ENCODE results near the gene CIART. TPM values are rescaled to one million over a fixed set of nuclear protein-coding genes. Genes with fewer than 3 reads are reported as not detected.

CIART gene
- total RNA-seq, 1 donor from 2014 or later, result 3.9 TPM

DNA sequence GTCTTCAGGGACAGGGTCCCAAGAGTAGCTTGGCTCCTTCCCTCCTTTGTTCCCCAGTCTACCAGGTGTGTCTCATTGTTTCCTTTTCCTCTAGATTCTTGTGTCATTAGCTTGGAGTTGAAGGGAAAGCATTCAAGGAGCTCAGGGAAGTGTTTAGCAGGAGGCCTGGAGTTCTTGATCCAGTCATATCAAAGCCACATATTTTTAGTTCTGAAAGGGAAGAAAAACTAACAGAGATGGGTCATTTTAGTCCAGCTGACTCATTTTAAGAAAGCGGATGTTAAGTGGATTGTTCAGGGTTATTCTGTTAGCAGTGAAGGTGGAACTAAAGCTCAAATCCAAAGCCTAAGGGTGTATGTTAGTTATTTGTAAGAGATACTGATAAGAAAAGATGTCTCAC, 9.0 kb upstream of the CIART start:
- Mint-ChIP-seq H3K27ac (ENCODE audit: unreplicated experiment) (peak overlapping the region; percentile 96), H3K36me3 (ENCODE audit: low read depth) (peaks cover 7% of the 10 kb centered on the region), H3K4me1 (ENCODE audit: low read depth) (peaks cover 32% of the 10 kb centered on the region), H3K4me3 (ENCODE audit: unreplicated experiment) (peak overlapping the region; percentile 76), H3K9me3 (ENCODE audit: low read depth) (no peaks in the 10 kb centered on the region), H3K27me3 (ENCODE audit: low read depth) (no peaks in the 10 kb centered on the region)
- TF ChIP-seq, protein P1, sequence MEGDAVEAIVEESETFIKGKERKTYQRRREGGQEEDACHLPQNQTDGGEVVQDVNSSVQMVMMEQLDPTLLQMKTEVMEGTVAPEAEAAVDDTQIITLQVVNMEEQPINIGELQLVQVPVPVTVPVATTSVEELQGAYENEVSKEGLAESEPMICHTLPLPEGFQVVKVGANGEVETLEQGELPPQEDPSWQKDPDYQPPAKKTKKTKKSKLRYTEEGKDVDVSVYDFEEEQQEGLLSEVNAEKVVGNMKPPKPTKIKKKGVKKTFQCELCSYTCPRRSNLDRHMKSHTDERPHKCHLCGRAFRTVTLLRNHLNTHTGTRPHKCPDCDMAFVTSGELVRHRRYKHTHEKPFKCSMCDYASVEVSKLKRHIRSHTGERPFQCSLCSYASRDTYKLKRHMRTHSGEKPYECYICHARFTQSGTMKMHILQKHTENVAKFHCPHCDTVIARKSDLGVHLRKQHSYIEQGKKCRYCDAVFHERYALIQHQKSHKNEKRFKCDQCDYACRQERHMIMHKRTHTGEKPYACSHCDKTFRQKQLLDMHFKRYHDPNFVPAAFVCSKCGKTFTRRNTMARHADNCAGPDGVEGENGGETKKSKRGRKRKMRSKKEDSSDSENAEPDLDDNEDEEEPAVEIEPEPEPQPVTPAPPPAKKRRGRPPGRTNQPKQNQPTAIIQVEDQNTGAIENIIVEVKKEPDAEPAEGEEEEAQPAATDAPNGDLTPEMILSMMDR (IDR thresholded peaks at IDR 0.05), result no peak
- no peak for DNase-seq (ENCODE audit: low spot score)

DNA sequence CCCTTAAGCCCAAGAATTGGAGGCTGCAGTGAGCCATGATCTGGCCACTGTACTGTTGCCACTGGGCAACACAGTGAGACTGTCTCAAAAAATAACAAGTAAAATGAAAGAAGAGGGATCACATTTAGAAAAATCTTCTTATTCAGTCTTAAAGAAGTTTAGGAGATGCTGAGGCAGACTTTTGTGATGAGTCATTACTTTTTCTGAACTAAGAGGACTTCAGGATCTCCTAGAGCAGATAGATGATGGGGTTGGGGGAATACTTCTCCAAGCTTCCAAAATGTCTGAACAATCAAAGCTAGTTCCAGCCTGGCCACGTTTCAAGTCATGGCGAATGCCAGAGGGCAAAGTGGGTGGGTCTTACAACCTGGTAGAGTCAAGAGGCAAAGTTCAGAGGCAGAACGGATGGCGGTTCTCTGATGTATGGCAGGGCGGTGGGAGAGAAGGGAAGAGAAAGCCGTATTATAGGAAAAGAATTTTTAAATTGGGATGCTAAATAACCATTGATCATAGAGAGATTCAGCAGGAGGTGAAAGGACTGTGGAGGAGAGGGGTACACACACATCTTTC, 2.1 kb upstream of the CIART start:
- no peak for DNase-seq (ENCODE audit: low spot score)
- Mint-ChIP-seq H3K4me1 (ENCODE audit: low read depth) (peaks cover 18% of the 10 kb centered on the region), H3K27ac (ENCODE audit: unreplicated experiment) (peak overlapping the region; percentile 46), H3K27me3 (ENCODE audit: low read depth) (no peaks in the 10 kb centered on the region), H3K36me3 (ENCODE audit: low read depth) (peaks cover 16% of the 10 kb centered on the region), H3K4me3 (ENCODE audit: unreplicated experiment) (no peak overlapping the region), H3K9me3 (ENCODE audit: low read depth) (no peaks in the 10 kb centered on the region)
- TF ChIP-seq, protein P1 (IDR thresholded peaks at IDR 0.05), result no peak

DNA sequence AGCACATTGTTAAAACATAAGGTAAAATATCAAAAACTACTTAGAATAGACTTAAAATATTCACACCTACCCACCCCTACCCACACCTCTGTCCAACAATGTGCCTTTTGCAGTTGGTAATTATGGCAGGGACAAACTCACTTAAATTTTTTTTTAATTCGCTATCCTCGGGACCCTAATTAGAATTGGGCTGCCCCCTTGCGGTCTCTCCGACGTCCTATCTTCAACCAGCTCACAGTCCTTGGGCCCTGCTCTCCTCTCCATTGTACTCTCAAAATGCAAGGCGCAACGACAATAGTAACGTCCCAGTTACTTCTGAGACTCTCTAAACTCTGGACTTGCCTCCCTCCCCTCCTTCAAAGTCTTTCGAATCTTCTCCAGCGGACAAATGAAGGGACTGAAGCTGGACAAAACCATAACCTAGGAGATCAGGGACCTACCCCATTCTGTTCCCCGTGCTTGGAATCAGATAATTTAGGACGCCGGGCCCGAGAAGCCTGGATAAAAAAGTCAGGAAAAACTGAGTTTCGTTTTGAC, 1.1 kb upstream of the CIART start:
- H3K4me3 Mint-ChIP-seq (ENCODE audit: unreplicated experiment), result peak overlapping the region; percentile 79
- TF ChIP-seq, protein P1 (IDR thresholded peaks at IDR 0.05), result peak; percentile 82
- peaks cover 15% of the 10 kb centered on the region for H3K36me3 Mint-ChIP-seq (ENCODE audit: low read depth)

DNA sequence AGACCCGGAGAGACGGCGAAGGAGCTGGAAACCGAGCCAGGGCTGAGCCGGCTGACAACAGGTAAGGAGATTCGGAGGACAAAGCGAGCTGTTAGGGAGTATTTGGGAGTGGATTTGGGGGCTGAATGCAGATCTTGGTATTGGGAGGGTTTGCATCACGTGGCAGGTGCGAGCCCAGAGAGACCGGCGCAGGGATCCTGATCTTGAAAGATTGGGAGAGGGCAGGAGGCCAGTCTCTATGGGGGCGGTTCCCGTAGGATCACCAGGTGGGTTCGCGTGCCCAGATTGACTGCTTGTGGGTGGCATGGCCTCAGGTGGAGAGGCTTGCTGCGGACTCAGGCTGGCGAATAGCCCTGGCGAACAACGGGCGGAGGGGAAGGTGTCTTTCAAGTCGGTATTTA, 204 bp downstream of the CIART start:
- Mint-ChIP-seq H3K27ac (ENCODE audit: unreplicated experiment) (peak overlapping the region; percentile 86), H3K4me1 (ENCODE audit: low read depth) (peaks cover 18% of the 10 kb centered on the region), H3K36me3 (ENCODE audit: low read depth) (peaks cover 19% of the 10 kb centered on the region), H3K9me3 (ENCODE audit: low read depth) (no peaks in the 10 kb centered on the region), H3K4me3 (ENCODE audit: unreplicated experiment) (peak overlapping the region; percentile 79), H3K27me3 (ENCODE audit: low read depth) (no peaks in the 10 kb centered on the region)
- TF ChIP-seq, protein P1 (IDR thresholded peaks at IDR 0.05), result no peak
- DNase-seq (ENCODE audit: low spot score), result no peak

More for the DNA sequence above, 1.1 kb upstream of the CIART start:
- H3K9me3 Mint-ChIP-seq (ENCODE audit: low read depth), result no peaks in the 10 kb centered on the region
- H3K27ac Mint-ChIP-seq (ENCODE audit: unreplicated experiment), result peak overlapping the region; percentile 94
- H3K27me3 Mint-ChIP-seq (ENCODE audit: low read depth), result no peaks in the 10 kb centered on the region
- H3K4me1 Mint-ChIP-seq (ENCODE audit: low read depth), result peaks cover 18% of the 10 kb centered on the region
- DNase-seq (ENCODE audit: low spot score), result no peak

DNA sequence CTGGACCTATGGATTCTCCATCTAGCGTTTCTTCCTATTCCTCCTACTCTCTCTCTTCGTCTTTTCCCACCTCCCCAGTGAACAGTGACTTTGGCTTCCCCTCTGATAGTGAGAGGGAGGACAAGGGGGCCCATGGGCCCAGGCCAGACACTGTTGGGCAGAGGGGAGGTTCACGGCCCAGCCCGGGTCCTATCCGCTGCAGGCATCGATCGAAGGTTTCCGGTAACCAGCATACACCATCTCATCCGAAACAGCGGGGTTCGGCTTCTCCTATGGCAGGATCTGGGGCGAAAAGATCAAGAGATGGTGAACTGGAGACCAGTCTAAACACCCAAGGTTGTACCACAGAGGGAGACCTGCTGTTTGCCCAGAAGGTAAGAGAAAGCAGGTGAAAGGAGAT, 906 bp downstream of the CIART start:
- TF ChIP-seq, protein P1 (IDR thresholded peaks at IDR 0.05), result no peak
- Mint-ChIP-seq H3K36me3 (ENCODE audit: low read depth) (peaks cover 15% of the 10 kb centered on the region), H3K27ac (ENCODE audit: unreplicated experiment) (no peak overlapping the region), H3K4me3 (ENCODE audit: unreplicated experiment) (peak overlapping the region; percentile 79), H3K4me1 (ENCODE audit: low read depth) (peaks cover 18% of the 10 kb centered on the region), H3K27me3 (ENCODE audit: low read depth) (no peaks in the 10 kb centered on the region), H3K9me3 (ENCODE audit: low read depth) (no peaks in the 10 kb centered on the region)
- no peak for DNase-seq (ENCODE audit: low spot score)
